ENCODE results near the gene GIPC1.
A peak's percentile ranks its signal among the peaks of the same experiment; 100 is the strongest.

GIPC1 gene

DNA sequence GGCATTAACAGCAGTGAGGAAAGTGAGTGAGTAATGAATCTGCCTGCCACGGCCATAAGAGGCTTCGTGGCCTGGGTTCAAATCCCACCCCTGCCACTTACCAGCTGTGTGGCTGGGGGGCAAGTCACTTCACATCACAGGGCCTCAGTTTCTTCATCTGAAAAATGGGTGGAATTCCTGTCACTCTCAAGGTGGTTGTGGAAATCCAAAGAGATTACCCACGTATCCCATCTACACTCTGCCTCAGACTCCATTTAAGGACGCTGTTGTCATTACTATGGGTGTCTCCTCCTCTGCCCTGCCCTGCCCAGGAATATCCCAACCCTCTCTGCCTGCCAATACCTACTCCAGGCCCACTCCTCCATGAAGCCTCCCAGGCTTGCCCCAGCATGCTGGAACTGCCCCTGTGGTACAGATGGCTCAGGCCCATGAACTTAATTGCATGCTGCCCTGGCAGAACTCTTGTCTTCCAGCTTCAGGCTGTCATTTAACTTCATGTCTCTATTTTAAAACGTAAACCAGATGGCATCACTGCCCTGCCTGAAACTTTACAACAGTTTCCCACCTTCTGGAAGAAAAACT lies 3.1 kb downstream of the GIPC1 start:
- TF ChIP-seq, protein P1, sequence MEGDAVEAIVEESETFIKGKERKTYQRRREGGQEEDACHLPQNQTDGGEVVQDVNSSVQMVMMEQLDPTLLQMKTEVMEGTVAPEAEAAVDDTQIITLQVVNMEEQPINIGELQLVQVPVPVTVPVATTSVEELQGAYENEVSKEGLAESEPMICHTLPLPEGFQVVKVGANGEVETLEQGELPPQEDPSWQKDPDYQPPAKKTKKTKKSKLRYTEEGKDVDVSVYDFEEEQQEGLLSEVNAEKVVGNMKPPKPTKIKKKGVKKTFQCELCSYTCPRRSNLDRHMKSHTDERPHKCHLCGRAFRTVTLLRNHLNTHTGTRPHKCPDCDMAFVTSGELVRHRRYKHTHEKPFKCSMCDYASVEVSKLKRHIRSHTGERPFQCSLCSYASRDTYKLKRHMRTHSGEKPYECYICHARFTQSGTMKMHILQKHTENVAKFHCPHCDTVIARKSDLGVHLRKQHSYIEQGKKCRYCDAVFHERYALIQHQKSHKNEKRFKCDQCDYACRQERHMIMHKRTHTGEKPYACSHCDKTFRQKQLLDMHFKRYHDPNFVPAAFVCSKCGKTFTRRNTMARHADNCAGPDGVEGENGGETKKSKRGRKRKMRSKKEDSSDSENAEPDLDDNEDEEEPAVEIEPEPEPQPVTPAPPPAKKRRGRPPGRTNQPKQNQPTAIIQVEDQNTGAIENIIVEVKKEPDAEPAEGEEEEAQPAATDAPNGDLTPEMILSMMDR (IDR thresholded peaks at IDR 0.05; ENCODE audit: borderline replicate concordance, insufficient read depth, low read depth, low read length), result no peak
- H3K4me3 ChIP-seq (ENCODE audit: low read depth, low read length), result no peak overlapping the region

DNA sequence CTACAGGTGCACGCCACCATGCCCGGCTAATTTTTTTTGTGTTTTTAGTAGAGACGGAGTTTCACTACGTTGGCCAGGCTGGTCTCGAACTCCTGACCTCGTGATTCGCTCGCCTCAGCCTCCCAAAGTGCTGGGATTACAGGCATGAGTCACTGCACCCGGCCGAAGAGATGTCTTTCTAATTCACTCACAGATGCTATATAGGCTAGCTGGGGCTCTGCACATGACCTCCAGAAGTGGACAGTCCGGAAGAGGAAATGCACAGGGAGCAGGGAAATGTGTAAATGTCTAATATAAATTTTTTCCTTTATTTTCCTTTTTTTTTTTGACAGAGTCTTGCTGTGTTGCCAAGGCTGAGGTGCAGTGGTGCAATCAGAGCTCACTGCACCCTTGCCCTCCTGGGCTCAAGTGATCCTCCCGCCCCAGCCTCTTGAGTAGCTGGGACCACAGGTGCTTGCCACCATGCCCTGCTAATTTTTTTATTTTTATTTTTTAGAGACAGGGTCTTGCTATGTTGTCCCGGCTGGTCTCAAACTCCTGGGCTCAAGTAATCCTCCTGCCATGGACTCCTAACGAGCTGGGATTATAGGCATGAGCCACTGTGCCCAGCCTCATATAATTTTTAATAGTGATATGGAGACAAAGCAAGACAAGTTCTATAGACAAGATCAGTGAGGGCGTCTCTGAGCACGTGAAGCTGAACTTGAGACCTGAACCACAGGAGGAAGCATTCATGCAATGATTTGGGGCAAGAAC lies 8.4 kb downstream of the GIPC1 start:
- TF ChIP-seq, protein P1 (IDR thresholded peaks at IDR 0.05; ENCODE audit: borderline replicate concordance, insufficient read depth, low read depth, low read length), result no peak
- H3K4me3 ChIP-seq (ENCODE audit: low read depth, low read length), result no peak overlapping the region

DNA sequence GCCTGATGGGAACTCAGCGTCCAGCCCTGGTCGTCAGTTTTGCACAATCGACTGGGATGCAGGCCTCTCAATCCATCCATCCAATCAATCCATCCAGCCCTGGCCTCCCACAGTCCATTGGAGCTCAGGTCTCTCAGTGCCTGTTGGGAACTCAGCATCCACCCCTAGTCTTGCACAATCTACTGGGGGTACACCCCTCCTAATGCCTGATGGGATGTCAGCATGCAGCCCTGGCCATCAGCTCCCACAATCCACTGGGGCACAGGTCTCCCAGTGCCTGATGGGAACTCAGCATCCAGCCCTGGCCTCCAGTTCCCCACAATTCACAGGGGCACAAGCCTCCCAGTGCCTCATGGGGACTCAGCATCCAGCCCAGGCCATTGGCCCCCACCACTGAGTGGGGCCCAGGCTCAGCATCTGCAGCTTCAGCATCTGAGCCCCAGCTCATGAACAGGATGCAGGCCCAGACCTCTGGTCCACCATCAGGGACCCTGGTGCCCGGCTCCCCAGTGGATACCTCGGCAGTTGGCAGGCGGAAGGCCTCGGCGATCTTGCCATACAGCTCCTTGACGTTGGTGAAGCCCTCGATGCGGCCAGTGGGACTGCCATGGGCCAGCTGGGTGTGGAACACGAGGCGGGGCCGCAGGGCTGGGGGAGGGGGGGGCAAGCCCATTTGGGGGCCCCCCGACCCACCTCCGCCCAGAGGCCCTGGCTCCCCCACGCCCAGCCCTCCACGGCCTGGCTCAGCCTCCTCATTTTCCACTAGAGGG lies 13.6 kb downstream of the GIPC1 start:
- no peak overlapping the region for H3K4me3 ChIP-seq (ENCODE audit: low read depth, low read length)
- TF ChIP-seq, protein P1 (IDR thresholded peaks at IDR 0.05; ENCODE audit: borderline replicate concordance, insufficient read depth, low read depth, low read length), result no peak

DNA sequence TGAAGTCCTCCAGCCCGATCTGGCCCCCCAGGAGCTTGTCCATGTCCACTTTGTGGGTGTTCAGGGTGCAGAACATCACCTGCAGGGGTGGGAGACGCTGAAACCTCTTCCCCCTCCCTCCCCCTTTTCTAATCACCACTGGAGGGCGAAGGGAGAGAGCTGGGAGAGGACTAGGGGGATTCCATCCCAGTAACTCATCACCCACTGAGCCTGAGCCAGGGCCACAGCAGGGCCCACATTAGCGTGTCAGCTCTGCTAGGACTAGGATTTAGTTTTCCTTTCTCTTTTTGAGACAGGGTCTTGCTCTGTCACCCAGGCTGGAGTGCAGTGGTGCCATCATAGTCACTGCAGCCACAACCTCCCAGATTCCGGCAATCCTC lies 15.2 kb downstream of the GIPC1 start:
- TF ChIP-seq, protein P1 (IDR thresholded peaks at IDR 0.05; ENCODE audit: borderline replicate concordance, insufficient read depth, low read depth, low read length), result no peak
- H3K4me3 ChIP-seq (ENCODE audit: low read depth, low read length), result no peak overlapping the region

DNA sequence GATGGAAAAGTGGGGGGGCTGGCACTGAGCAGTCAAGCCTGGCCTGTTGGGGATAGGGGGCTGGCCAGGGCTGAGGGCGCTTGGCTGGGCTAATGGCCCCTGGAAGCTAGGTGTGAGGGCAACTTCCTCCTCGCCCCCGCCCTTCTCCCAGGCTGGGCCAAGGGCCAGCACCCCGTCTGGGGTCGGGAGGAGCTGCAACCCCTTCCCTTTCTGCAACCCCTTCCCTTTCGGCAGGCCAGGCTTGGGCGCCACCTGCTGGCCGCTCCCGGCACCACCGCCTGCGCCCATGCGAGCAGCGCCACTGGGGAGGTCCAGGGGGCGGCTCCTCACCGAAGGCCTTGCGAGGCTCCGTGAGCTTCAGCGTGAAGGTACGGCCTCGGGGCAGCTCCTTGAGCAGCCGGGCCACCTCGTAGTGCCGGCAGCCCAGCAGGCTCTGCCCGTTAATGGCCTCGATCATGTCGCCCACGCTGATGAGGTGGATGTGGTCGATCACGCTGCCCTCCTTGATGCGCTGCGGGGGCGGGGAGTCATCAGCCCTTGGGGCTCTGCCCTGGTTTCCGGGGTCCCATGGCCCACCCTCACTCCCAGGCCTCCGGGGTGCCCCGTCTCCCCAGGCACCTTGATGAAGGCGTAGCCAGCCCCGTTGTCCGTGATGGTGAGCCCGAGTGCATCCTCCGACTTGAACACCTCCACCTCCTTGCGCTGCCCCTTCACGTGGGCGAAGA lies 15.8 kb downstream of the GIPC1 start:
- peak overlapping the region; percentile 21 for H3K4me3 ChIP-seq (ENCODE audit: low read depth, low read length)
- TF ChIP-seq, protein P1 (IDR thresholded peaks at IDR 0.05; ENCODE audit: borderline replicate concordance, insufficient read depth, low read depth, low read length), result peak; percentile 96

DNA sequence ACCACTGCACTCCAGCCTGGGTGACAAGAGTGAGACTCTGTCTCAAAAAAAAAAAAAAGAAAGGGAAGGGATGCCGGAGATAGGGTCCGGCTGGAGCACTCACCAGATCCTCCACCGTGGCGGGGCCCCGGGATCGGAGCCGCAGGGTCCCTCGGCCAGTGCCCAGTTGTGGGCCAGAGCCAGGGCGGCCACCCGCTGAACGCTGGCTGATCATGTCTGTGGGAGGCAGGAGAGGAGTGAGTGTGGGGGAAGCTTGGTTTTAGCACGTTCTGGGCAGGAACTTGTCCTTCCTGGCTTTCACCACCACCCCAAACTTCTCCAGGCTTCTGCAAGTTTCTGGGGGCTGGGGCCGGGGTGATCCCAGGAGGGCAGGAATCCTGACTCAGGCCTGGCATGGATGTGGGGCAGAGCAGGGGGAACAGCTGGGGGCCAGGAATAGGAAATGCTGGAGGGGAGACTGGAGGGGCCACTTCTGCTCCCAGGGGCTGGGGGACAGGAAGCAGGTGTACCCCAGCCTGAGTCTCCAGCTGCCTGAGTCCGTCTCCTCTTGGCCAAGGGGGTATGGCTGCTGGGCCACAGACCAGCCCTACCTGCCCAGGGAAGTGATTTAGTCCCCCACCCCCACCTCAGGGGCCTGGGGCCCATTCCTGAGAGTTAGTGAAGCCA lies 16.5 kb downstream of the GIPC1 start:
- TF ChIP-seq, protein P1 (IDR thresholded peaks at IDR 0.05; ENCODE audit: borderline replicate concordance, insufficient read depth, low read depth, low read length), result no peak
- H3K4me3 ChIP-seq (ENCODE audit: low read depth, low read length), result no peak overlapping the region
